Activated naive CD8-positive, alpha-beta T cell treated with anti-CD3 and anti-CD28 coated beads for 36 hours (primary cell): ENCODE data around the gene MARVELD1. TPM values are rescaled to one million over a fixed set of nuclear protein-coding genes. Genes with fewer than 3 reads are reported as not detected.
A peak's percentile ranks its signal among the peaks of the same experiment; 100 is the strongest.

Source experiments
- DNase-seq: peaks from one replicate; pipeline ENCODE4 v3.0.0; 2021
- H3K27ac Mint-ChIP-seq: one replicate; pipeline ENCODE4 v1.8.0; 2022; ENCODE audit warnings: mild to moderate bottlenecking, moderate library complexity, mixed read lengths
- H3K27me3 Mint-ChIP-seq: one replicate; pipeline ENCODE4 v1.8.0; 2022; ENCODE audit warnings: mild to moderate bottlenecking, mixed read lengths
- H3K36me3 Mint-ChIP-seq: one replicate; pipeline ENCODE4 v1.8.0; 2021; ENCODE audit warnings: mild to moderate bottlenecking, mixed read lengths
- H3K4me1 Mint-ChIP-seq: one replicate; pipeline ENCODE4 v1.8.0; 2021; ENCODE audit warnings: mixed read lengths
- H3K4me3 Mint-ChIP-seq: one replicate; pipeline ENCODE4 v1.8.0; 2022; ENCODE audit warnings: mild to moderate bottlenecking, moderate library complexity, mixed read lengths
- H3K9me3 Mint-ChIP-seq: one replicate; pipeline ENCODE4 v1.8.0; 2022; ENCODE audit warnings: mixed read lengths
- total RNA-seq, 2 experiments: library from RNA; stranded (reverse); gene quantifications; one replicate each; pipeline ENCODE4 v1.2.3, GENCODE V29; 2021

MARVELD1 gene
- total RNA-seq, 2 experiments from 2014 or later, result 4.1 to 5.5 TPM

GRCh38 chr10:97708976-97709946, 4.3 kb upstream of the MARVELD1 start:
- Mint-ChIP-seq H3K27ac (no peak overlapping the region), H3K36me3 (peaks cover 4% of the 10 kb centered on the region), H3K27me3 (peaks cover 48% of the 10 kb centered on the region), H3K9me3 (no peaks in the 10 kb centered on the region), H3K4me3 (no peak overlapping the region), H3K4me1 (peaks cover 6% of the 10 kb centered on the region)
- DNase-seq, result no peak

GRCh38 chr10:97711640-97712572, 1.6 kb upstream of the MARVELD1 start:
- Mint-ChIP-seq H3K27me3 (peaks cover 41% of the 10 kb centered on the region), H3K27ac (no peak overlapping the region), H3K9me3 (no peaks in the 10 kb centered on the region), H3K4me1 (peaks cover 10% of the 10 kb centered on the region), H3K36me3 (peaks cover 4% of the 10 kb centered on the region), H3K4me3 (no peak overlapping the region)
- DNase-seq, result no peak

GRCh38 chr10:97713826-97714400, 383 bp downstream of the MARVELD1 start:
- H3K9me3 Mint-ChIP-seq, result no peaks in the 10 kb centered on the region
- H3K27ac Mint-ChIP-seq, result peak overlapping the region; percentile 94

GRCh38 chr10:97714401-97715258, 1.1 kb downstream of the MARVELD1 start:
- Mint-ChIP-seq H3K9me3 (no peaks in the 10 kb centered on the region), H3K36me3 (peaks cover 4% of the 10 kb centered on the region), H3K27me3 (peaks cover 27% of the 10 kb centered on the region), H3K4me1 (peaks cover 10% of the 10 kb centered on the region), H3K4me3 (peak overlapping the region; percentile 96), H3K27ac (peak overlapping the region; percentile 94)
- DNase-seq, result peak; percentile 20

More at GRCh38 chr10:97713826-97714400, 383 bp downstream of the MARVELD1 start:
- peaks cover 34% of the 10 kb centered on the region for H3K27me3 Mint-ChIP-seq
- peak overlapping the region; percentile 96 for H3K4me3 Mint-ChIP-seq
- DNase-seq, result peak; percentile 61
- peaks cover 4% of the 10 kb centered on the region for H3K36me3 Mint-ChIP-seq
- H3K4me1 Mint-ChIP-seq, result peaks cover 10% of the 10 kb centered on the region

DNA sequence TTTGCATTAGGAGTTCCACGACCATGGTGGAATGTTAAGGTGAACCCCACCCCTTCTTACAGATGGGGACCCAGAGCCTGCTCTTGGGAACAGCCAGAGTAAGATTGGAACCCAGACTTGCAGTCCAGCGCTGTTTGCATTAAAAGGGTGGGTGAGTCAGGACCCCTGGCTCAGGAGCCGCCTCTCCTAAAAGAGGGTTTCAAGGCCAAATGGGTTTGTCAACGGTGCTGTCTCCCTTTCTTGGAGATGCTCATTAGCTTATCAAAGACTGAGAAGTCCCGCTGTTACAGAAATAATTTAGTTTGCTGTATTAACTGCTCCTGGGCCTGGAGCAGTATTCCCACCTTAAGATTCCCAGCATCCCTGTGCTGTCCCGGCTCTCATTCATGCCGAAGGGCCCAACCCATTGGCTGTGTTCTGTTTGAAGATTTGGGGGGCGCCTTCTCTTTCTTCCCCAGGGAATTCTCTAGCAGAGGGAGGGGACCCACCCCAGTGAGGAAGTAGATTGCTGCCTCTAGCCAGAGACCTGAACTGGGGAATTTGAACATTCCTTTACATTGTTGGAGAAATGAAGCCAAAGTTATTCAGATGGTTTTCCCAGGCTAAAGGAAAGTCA, 1.8 kb downstream of the MARVELD1 start:
- no peak for DNase-seq
- H3K27ac Mint-ChIP-seq, result no peak overlapping the region
- H3K9me3 Mint-ChIP-seq, result no peaks in the 10 kb centered on the region
- H3K27me3 Mint-ChIP-seq, result peaks cover 21% of the 10 kb centered on the region
- peaks cover 4% of the 10 kb centered on the region for H3K36me3 Mint-ChIP-seq
- H3K4me3 Mint-ChIP-seq, result peak overlapping the region; percentile 96
- peaks cover 10% of the 10 kb centered on the region for H3K4me1 Mint-ChIP-seq

- H3K4me3 Mint-ChIP-seq, result no peak overlapping the region
- H3K4me1 Mint-ChIP-seq, result peaks cover 10% of the 10 kb centered on the region
- DNase-seq, result no peak
- H3K27me3 Mint-ChIP-seq, result peaks cover 6% of the 10 kb centered on the region
- H3K27ac Mint-ChIP-seq, result no peak overlapping the region
- H3K9me3 Mint-ChIP-seq, result no peaks in the 10 kb centered on the region
- H3K36me3 Mint-ChIP-seq, result peaks cover 4% of the 10 kb centered on the region
Observed at GRCh38 chr10:97717627-97718026, 4.1 kb downstream of the MARVELD1 start.

DNA sequence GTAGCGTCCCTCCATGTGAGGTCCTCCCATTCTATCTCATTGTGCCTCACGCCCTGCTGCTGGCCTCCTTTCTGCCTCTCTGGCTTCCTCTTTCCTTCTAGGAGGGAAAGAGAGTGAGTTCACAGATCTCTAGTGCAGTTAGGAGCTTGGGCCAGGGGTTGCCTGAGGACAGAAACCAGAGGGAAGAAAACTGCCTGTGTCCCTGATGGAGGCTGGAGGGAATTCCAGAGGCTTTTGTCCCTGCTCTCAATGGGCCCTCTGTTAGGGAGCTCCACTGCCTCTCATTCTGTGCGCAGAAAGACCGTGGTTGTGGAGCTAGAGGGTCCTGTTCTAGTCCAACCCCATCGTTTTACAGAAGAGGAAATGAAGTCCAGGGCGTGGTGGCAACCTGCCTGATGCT, 4.6 kb downstream of the MARVELD1 start:
- no peak for DNase-seq
- Mint-ChIP-seq H3K9me3 (no peaks in the 10 kb centered on the region), H3K4me3 (no peak overlapping the region), H3K27me3 (peaks cover under 1% of the 10 kb centered on the region), H3K4me1 (peaks cover 6% of the 10 kb centered on the region), H3K27ac (no peak overlapping the region), H3K36me3 (no peaks in the 10 kb centered on the region)

- Mint-ChIP-seq H3K4me3 (no peak overlapping the region), H3K9me3 (no peaks in the 10 kb centered on the region), H3K27me3 (no peaks in the 10 kb centered on the region), H3K27ac (no peak overlapping the region), H3K4me1 (peaks cover 6% of the 10 kb centered on the region), H3K36me3 (no peaks in the 10 kb centered on the region)
- DNase-seq, result no peak
Observed at GRCh38 chr10:97718659-97719142, 5.2 kb downstream of the MARVELD1 start.

- DNase-seq, result no peak
- Mint-ChIP-seq H3K27me3 (no peaks in the 10 kb centered on the region), H3K4me3 (no peak overlapping the region), H3K9me3 (no peaks in the 10 kb centered on the region), H3K4me1 (peaks cover 4% of the 10 kb centered on the region), H3K27ac (no peak overlapping the region), H3K36me3 (no peaks in the 10 kb centered on the region)
Observed at GRCh38 chr10:97719602-97720001, 6.1 kb downstream of the MARVELD1 start.

- H3K36me3 Mint-ChIP-seq, result no peaks in the 10 kb centered on the region
- no peak for DNase-seq
- no peaks in the 10 kb centered on the region for H3K9me3 Mint-ChIP-seq
- peaks cover 2% of the 10 kb centered on the region for H3K4me1 Mint-ChIP-seq
- no peak overlapping the region for H3K4me3 Mint-ChIP-seq
- no peak overlapping the region for H3K27ac Mint-ChIP-seq
- peaks cover 4% of the 10 kb centered on the region for H3K27me3 Mint-ChIP-seq
Observed at GRCh38 chr10:97721871-97722780, 8.6 kb downstream of the MARVELD1 start.

- Mint-ChIP-seq H3K9me3 (no peaks in the 10 kb centered on the region), H3K27ac (no peak overlapping the region), H3K4me1 (peaks cover 2% of the 10 kb centered on the region)
Observed at GRCh38 chr10:97723001-97723400, 9.5 kb downstream of the MARVELD1 start.

GRCh38 chr10:97724341-97724941, 10.9 kb downstream of the MARVELD1 start:
- no peaks in the 10 kb centered on the region for H3K36me3 Mint-ChIP-seq
- no peaks in the 10 kb centered on the region for H3K9me3 Mint-ChIP-seq
- H3K4me1 Mint-ChIP-seq, result peaks cover 2% of the 10 kb centered on the region
- H3K27ac Mint-ChIP-seq, result no peak overlapping the region
- H3K27me3 Mint-ChIP-seq, result peaks cover 4% of the 10 kb centered on the region
- H3K4me3 Mint-ChIP-seq, result no peak overlapping the region
- no peak for DNase-seq

More at GRCh38 chr10:97723001-97723400, 9.5 kb downstream of the MARVELD1 start:
- no peak overlapping the region for H3K4me3 Mint-ChIP-seq
- peaks cover 4% of the 10 kb centered on the region for H3K27me3 Mint-ChIP-seq
- no peak for DNase-seq
- no peaks in the 10 kb centered on the region for H3K36me3 Mint-ChIP-seq
